ENCODE measurements around the gene CPEB4.

Gene CPEB4

DNA sequence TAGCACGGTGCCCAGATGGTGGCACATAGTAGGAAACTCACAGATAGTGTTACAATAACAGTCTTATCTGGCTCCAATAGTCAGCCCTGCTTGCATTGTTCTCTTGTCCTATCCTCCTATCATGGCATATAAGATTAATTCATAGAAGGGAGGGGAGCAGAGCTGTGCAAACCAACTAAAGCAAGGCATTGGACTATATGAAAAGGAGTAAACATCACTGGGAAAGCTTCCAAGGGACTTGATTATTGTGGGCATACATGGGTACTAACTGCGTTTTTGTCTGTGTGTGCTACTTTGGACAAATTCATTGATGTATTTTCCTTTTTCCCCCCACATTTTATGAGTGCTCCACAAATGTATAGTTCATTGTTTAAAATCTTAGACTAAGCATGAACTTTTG is 57.0 kb downstream of the CPEB4 start:
- no peak for DNase-seq (ENCODE audit: low spot score)

DNA sequence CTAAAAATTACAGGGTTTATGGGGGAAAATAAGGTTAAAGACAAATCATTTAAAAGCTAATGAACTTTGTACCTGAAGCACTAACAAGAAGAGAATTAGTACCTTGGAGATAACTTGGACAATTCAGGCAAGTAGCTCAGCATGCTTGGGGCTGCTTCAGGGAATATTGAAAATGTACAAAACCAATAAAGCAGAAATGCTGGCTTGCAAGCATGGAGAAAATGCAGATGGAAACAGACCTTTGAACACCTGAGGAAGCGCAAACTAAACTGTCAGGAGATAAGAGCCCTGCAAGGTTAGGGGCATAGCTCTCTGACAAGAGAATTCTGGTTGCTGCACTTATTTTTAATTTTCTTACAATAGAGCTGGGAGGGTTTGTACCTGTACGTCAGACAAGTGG is 58.2 kb downstream of the CPEB4 start:
- no peak for DNase-seq (ENCODE audit: low spot score)

DNA sequence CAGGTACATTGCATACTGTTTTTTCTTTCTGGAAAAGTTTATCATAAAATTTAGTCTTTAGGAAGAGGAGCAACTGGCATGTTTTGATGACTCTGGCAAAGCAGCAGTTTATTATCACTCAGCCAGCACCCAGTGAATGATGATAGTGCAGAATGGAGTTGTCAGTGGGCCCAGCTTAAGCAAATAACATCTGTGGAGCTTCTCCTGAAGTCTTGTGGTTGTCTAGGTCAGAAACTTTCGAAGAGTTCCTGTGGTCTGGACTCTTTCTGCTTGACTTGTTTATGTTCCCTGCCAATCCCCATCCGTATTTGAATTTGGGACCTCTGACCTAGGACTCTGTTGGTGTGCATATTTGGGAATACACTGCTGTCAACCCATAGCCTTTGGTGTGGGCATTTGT is 62.7 kb downstream of the CPEB4 start:
- DNase-seq (ENCODE audit: low spot score) = no peak

DNA sequence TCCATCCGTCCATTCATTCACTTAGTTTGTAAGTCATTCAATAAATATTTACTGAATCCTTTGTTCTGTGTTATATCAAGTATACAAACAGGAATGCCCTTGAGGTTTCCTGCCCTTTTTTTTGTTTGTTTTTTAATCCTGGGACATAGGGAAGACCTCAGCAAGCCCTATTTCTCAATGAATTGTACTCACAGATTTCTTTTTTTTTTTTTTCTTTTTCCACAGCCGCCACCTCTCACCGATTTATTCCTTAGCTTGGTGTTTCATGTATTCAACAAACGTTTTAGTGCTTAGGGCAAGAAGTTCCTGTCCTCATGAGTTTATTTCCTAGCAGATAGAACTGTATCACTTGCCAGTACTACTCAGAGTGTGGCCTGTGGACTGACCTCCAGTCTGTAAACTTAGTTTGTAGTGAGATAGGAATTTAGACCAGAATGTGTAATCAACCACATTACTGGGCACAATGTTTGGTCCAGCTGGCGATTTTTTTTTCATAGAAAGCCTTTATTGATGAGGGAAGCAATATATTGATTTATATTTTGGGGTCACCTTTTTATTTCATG is 65.5 kb downstream of the CPEB4 start:
- DNase-seq (ENCODE audit: low spot score) = no peak

DNA sequence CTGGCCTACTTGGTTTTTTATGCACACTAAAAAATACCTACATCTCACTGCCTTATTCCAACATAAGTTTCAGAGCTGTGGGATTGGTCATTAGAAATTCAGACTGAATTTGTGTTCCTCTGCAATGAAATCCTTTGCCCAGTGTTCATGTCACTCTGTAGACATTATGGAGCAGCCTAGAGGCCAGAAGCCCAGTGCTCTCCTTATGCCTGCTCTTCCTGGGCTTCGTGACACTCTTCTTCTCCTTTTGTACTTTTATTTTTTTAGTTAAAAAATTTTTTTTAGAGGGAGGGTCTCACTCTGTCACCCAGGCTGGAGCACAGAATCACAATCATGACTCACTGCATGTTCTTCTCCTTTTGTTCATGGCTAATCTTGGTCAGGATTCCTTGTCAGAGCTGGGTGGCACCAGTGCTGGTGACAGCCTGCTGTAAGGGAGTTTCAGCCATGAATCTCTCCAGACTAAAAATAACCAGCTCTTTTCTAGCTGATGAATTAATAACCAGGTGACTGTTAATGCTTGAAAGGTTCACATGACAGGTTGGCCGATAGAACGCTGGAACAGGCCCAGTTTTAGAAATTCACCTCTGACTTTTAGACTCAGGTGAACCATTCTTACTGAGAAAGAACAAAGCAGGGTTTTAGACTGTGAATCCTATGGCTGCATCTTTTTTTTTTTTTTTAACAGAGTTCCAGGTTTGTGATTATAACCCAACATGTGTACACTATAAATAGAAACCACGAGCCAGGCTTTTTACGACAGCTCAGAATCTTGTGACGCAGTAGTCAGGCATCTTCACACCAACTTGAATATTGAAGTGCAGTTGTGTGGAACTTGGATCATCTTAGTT is 66.7 kb downstream of the CPEB4 start:
- no peak for DNase-seq (ENCODE audit: low spot score)

DNA sequence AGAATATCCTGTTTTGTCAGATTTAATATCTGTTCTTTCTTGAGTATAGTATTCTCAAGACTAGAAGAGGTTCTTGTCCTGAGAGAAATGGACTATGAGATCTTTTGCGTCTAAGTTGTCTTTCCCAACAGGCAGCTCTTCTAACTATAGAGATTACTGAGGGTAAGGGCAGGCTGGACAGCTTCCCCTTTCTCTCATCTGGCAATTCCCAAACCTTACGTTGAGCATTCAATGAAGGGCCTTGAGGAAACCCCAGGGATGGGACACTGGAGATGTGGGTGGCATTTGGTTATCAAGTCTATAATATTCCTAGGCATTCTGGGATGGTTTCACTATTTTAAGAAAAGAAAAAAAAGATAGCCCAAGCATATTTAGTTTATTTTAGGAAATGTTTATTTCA is 72.8 kb downstream of the CPEB4 start:
- no peak for DNase-seq (ENCODE audit: low spot score)

DNA sequence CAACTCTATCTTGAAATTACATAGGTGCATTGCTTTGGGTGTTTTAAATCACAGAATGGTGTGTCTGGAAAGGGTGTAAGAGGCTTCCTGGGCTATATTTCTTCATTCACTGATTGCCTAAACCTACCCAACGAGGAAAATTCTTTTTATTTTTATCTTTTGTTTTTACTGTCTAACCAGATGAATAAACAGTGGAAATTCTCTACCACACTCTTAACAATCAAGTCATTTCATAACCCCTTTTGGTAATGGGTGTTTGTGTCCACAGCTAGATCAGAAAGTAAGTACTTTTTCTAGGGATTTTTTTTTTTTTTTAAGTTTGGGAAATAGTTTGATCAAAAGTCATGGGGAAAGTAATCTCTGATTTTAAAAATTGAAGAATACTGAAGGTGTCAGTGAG is 73.3 kb downstream of the CPEB4 start:
- no peak for DNase-seq (ENCODE audit: low spot score)

DNA sequence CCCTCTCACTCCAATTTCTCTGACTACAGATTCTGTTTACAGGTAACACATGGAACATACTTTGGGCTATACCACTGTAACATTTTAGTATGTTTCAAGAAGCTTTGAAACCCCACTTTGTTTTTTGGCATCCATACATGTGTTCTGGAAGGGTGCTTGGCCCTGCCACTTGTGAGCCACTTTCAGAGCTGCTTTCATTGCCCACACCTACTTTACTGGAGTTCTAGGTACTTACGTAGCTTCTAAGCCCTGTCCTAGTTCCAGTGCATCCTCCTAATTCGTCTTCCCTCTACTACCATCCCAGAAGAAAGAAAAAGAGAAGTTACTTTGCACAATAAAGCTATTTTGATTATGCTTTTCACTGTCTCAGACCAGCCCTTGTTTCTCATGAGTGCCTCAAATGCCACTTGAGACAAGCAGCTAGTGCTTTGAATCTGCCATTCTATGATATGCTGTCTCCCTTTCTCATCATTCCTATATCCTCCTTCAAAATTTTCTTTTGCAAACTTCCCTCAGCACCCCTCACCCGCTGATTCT is 74.4 kb downstream of the CPEB4 start:
- DNase-seq (ENCODE audit: low spot score) = no peak

DNA sequence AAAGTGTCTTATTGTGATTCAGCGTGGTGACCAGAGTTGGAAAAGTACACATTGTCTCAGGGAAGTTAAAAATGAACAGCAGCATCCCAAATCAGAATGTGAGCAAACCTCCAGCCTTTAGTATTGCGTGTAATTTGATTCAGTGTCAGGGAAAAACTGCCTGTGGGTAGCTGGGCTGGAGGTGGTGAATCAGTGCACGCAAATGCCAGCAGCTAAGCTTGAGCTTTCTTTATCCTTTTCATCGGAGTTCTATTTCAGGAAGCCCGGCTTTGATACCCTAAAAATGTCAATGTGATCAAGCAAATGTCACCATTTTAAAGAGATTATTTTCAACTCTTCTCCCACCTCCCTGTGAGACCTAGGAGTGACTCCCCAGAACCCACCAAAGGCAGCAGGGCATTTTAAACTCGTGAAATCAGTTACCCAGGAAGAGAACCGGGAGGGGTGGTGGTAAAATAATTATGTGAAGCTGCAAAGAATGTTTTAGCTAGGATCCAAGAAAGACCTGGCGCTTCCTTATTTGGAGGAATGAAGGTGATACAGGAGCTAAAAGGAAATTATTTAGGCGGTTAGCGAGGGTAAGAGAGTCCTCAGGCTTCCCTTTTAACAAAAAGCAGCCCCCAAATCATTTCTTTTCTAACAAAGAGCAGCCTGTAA is 75.2 kb downstream of the CPEB4 start:
- no peak for DNase-seq (ENCODE audit: low spot score)

DNA sequence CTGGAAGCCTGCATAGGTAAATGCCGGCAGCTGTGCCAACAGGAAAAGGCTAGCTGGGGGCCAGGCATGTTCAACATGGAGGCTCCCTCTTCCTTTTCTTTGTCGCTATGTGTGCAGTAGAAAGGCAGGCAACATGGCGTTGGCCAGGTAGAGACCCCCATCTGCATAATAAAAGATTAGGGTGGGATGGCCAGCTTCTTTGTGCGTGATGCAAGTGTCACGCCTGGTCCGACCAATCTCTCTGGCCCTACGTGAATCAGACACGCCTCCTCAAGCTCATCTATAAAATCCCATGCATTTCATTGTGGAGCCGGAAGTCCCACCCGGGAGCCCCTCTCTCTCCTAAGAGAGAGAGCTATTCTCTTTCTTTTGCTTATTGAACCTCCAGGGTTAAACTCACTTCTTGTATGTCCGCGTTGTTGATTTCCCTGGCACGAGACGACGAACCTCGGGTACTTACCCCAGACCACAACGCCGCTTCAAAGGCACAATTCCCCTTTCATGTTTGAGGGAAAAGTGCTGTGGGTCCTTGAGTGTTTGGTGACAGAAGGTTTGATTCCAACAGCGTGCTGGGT is 75.8 kb downstream of the CPEB4 start:
- DNase-seq (ENCODE audit: low spot score) = no peak

DNA sequence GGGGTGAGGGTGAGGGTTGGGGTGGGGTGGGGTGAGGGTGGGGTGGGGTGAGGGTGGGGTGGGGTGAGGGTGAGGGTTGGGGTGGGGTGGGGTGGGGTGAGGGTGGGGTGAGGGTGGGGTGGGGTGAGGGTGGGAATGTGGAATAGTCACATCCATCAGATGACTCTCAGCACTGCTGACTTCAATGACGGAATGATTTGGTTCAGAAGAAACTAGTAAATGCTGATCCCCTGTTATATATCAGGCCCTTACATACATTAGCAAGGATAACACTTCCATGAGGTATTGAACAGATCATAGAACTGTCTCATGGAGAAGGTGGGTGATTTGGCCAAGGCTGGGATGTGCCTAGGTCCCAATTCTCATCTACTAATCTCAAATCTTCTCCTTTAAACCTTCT is 76.4 kb downstream of the CPEB4 start:
- no peak for DNase-seq (ENCODE audit: low spot score)

DNA sequence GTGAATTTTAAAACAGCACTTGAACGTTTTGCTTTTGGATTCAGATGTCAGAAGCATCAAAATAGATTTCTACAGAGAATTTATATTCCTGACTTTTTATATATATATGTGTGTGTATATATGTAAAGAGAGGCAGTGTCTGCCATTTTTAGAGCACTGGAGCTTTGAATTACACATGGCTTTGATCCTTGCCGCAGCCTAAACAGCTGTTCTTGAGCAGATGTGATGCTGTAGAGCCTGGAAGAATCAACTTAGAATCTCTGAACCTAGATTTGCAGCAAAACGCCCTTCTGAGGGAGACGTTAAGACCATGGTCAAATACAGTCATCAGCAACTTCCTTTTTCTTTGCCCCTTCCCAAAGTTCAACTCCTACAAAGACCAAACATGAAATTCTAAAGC is 79.1 kb downstream of the CPEB4 start:
- DNase-seq (ENCODE audit: low spot score) = no peak

DNA sequence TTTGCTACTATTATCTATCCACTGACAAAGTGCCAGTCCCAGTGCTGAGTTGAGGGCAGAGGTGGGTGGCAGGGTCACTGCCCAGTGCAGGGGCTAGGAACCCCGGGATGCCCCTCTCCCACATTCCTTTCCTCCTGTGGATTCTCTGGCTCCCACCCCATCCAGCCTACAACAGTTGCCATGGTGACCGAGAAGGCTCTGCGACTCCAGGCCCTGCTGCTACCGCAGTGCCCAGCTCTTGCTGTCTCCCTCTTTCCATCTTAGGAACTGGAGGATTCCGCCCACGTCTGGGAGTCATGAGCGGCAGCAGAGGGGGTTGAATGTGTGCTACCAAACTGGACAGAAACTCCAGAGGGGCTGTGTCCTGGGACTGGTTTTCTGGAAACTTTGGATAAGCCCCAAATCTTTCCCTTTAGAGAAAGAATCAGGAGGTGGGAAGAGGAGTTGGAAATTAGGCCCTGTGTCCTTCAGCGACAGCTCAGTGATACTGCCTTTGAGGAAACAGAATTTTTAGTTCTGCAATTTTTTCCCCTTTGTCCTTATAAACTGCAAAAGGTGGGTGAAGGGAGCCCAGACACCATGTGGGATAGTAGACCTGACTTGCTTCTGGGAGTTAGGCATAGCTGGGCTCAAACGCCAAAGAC is 80.1 kb downstream of the CPEB4 start:
- DNase-seq (ENCODE audit: low spot score) = no peak

DNA sequence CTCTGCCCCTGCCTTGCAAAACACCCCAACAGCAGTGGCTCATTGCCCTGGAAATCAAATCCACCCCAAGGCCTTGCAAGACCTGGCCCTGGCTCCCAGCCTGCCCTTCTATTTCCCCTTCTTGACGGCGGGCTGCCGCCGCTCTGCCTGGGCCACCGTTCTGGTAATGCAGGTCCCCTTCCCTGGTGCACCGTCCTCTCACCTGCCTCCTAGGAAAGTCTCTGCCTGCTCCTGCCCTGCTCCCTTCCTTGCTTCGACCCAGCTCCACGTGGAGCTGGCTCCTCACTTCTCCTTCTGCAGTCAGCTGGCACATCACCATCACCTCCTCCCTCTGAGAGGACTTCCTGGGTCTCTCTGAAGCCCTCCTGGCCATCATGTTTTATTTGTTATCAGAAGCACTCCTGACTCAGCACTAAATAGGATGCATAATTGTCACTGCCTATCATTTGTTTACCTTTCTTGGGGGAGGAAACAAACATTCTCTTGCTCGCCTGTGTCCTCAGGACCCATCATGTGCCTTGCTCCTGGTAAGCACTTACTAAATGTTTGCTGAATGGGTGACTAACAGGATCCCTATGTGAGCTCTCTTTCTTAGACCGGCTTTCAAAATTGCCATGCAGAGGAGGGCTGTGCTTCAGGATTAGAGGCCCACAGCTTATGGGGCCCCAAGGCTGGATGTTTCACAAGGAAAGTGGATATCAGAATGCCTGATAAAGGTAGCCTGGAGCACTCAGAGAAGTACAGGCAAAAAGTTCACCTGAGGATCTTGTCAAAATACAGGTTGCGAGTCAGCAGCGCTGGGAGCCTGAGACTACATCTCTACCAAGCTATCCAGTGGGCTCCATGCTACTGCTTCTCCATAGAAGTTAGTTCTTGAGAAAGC is 81.3 kb downstream of the CPEB4 start:
- no peak for DNase-seq (ENCODE audit: low spot score)

DNA sequence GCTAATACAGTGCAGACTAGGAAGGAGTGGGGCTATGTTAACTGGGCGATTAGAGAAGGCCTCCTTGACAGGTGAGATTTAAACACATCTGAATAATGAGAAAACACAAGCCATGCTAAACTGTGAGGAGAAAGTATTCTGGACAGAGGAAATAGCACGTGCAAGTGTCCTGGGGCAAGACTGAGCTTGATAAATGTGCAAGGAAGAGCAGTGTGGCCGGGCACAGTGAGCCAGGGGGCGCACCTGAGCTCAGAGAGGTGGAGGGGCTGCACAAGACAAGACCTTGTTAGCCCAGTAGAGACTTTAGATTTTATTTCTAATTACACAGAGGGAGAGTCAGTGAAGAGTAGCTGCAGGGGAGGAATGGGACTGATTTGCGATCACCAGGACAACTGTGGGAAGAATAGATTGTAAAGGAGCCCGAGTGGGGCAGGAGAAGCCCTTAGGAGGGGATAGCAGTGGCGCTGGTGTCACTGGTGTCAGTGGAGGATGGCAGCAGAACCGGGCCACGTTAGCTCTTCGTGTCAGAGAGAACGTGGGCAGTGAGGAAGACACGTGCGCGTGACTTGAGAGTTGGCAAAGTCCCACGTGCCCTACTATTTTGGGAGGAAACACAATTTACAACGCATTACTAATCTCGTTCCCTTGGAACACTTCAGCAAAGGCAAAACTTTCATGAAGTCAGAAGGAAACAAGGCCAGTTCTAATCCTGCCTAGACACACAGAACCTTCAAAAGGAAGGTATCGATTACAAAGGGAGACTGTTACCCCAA is 82.9 kb downstream of the CPEB4 start:
- no peak for DNase-seq (ENCODE audit: low spot score)

DNA sequence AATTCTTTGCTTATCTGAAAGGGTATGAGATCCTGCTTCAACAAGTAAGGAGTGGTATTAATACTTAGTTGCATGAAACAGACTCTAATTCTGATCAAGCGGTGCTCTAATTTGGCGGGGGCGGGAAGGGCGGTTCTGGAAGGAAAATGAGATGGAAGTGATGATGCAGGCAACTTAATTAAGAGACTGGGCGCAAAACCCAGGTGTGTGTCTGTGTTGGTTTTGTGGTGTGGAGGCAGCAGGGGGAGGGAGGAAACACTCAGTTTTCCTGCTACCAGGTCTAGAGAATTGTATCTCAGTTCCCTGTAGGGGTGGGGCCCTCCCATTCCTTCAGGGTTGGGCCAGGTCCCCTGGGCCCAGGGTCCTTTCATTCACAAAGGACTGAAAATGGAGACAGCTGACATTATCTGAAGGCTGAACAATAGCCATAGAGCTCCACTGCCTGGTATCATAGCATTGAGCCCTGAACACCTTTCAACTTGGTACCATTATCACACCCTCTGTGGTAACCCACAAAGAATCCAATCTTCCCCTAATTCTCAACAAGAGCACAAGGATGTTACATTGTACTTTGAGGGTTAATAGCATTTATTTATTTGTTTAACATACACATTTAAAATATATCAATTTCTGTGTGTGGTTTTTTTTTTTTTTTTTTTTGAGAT is 83.7 kb downstream of the CPEB4 start:
- no peak for DNase-seq (ENCODE audit: low spot score)

DNA sequence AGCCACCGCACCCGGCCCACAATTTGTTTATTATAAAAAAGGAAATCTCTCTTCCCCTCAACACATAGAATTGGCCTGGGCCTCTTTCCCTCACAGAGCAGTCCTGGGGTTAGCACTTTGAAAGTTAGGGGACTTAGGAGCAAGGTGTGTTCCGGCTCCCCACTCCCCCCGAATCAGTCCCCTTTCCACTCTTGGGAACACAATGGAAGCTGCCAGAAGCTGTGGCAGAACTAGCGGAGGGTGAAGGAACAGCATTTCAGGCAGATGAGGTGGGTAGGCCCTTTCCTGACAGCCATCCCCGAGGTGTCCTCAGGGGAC is 84.4 kb downstream of the CPEB4 start:
- no peak for DNase-seq (ENCODE audit: low spot score)

DNA sequence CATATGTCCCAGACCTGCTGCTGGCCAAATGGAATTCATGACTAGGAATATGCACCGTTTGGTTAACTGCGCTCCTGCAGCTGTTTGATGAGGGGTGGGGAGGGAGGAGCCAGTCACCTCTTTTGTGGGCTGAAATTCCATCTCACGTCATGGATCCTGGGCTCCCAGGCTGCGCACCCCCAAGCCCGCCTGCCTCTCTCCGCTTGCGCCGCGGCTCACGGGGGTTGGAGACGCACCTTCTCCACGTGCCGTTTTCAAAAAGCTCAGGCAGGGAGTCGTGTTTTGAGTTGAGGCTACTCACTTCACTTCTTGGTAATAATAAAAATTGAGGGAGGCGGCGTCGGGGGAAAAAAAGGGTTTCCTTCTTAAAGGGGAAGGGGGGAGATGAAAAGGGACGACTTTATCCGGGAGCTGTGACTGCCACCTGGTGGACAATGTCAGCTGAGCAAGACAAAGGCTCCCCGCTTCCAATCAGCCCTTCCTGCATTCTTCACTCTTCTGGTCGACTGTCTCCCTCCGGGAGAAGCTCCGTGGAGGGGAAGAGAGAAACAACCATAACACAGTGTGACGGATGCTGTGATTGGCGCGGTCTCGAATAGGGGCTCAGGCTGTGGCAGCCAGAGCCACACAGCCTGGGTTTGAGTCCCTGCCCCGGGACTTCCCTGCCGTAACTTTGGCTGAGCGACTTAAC is 84.9 kb downstream of the CPEB4 start:
- DNase-seq (ENCODE audit: low spot score) = peak; percentile 71

DNA sequence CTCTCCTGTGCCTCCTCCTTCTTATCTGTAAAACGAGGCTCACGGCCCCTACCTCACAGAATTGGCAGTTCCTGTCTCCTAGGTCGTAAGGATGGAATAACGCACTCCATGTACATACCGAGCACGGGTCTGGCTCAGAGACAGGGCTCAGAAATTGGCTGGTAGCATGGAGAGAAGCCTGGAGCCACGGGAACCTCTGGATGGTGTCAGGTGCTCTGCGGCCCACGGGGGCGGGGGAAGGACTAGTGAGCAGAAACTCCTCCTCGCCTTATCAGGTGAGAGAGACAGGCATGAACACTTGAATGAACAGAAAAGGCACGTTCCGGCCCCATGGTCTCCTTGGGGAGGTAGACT is 85.4 kb downstream of the CPEB4 start:
- DNase-seq (ENCODE audit: low spot score) = no peak

Measured in kidney capillary endothelial cell (primary cell).